Body of pancreas (tissue), 4 donors: ENCODE data around the gene SERPINA9. TPM values are rescaled to one million over a fixed set of nuclear protein-coding genes. Genes with fewer than 3 reads are reported as not detected.

Experiments used
- ATAC-seq: fragments of 150-250 bp; one replicate; pipeline ENCODE4 v1.9.1; 2016
- DNase-seq, 4 donors: peaks; one replicate each; pipeline ENCODE4 v3.0.0-alpha.2; 2019
- H3K27ac ChIP-seq, 4 donors: fragments of 200-600 bp; sonication (generic); 1 replicate in 3 of 4; 2 replicates in 1 of 4; pipeline versions ENCODE4 v1.5.1 to v1.6.1; 2016 to 2019; ENCODE audit warnings: mild to moderate bottlenecking in 1 of 4, mixed read lengths in 1 of 4, moderate library complexity in 1 of 4
- H3K27me3 ChIP-seq, 2 donors: fragments of 200-600 bp; sonication (generic); one replicate each; pipeline ENCODE4 v1.6.0; 2016; ENCODE audit warnings: mild to moderate bottlenecking in 1 of 2
- H3K36me3 ChIP-seq, 2 donors: fragments of 200-600 bp; sonication (generic); replicated peaks in 1 of 2; 2 replicates each; pipeline ENCODE4 v1.5.1; 2016; ENCODE audit warnings: low read depth in 2 of 2; ENCODE audit not compliant: insufficient read depth in 1 of 2
- H3K4me1 ChIP-seq: fragments of 200-600 bp; sonication (generic); one replicate; pipeline ENCODE4 v1.6.0; 2016
- H3K4me3 ChIP-seq, 2 donors: fragments of 200-600 bp; sonication (generic); 1 replicate in 1 of 2; 2 replicates in 1 of 2; pipeline ENCODE4 v1.5.1; 2016 to 2019
- H3K9me3 ChIP-seq, 3 donors: fragments of 200-600 bp; sonication (generic); 1 replicate in 2 of 3; 2 replicates in 1 of 3; pipeline ENCODE4 v1.5.1; 2016
- CTCF ChIP-seq, 7 experiments: fragments of 450-650 bp in 4 of 7; fragments of 200-600 bp in 3 of 7; sonication (generic) in 3 of 7; IDR thresholded peaks; one replicate each; pipeline ENCODE4 v1.5.1; 2016 to 2019; ENCODE audit warnings: antibody characterized with exemption in 7 of 7
- POLR2A ChIP-seq, 3 donors: fragments of 450-650 bp; IDR thresholded peaks; one replicate each; pipeline ENCODE4 v1.6.1; 2016; ENCODE audit warnings: antibody characterized with exemption in 3 of 3, mild to moderate bottlenecking in 2 of 3
- WGBS, 2 donors: methylation state at CpG; one replicate each; pipeline ENCODE4 v1.1.5; 2017; 5-methylcytosine and 5-hydroxymethylcytosine counted together
- intact Hi-C: fragments of 100-400 bp; cut with DNase I; formaldehyde crosslinking; loops from one replicate; pipeline ENCODE4 v1.15.1; 2023
- total RNA-seq, 2 donors: library from RNA; depleted of rRNA; stranded (reverse); fragments of >200 nt; gene quantifications; one replicate each; pipeline ENCODE4 v1.1.0, GENCODE V29; 2016

SERPINA9 gene
- total RNA-seq, 2 donors from 2014 or later, result not detected

GRCh38 chr14:94521375-94522114 is 45.5 kb upstream of the SERPINA9 start:
- 53 to 58% methylated on average over 4 to 5 of the region's 5 CpGs for WGBS, 2 donors
- Histone ChIP-seq H3K27ac (no peak overlapping the region), H3K9me3 (peaks cover 0 to under 1% (median 0%) of the 10 kb centered on the region in 3 donors), H3K27me3 (no peaks in the 10 kb centered on the region), H3K4me3 (no peak overlapping the region), H3K4me1 (no peaks in the 10 kb centered on the region), H3K36me3 (no peaks in the 10 kb centered on the region)
- DNase-seq, result no peak
- TF ChIP-seq POLR2A (IDR thresholded peaks at IDR 0.05) (no peak), CTCF (IDR thresholded peaks at IDR 0.05) (no peak)
- intact Hi-C loops, result no loop called here
- ATAC-seq, result no peak

DNA sequence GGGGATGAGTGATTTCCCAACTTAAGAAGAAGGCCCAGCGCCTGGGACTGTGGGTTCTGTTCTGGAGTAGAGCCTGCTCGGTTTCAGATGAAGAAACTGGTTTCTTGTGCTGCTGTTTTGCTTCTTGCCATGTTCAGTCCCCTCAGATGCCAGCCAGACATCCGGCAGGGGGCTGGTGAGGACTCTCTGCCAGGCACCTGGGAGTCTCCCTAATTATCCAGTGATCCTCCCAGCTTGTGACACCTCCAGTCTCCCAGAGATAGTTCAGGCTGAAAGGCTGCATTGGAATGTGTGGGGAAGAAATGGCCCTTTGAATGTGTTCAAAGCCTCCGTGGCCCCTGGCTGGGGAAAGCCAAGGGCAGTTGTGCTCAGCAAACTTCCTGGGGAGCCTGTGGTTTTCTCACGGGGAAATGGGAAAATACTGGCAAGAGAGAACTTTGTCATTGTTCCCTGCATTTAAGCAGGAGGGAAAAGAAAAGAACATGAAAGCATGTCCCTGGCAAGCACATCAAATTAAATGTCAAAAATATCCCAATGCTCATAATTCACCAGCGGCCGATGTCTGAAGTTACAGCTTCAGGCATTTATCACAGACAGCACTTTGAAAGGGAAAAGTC is 41.8 kb upstream of the SERPINA9 start:
- ATAC-seq (no peak), DNase-seq (no peak)
- H3K4me3 ChIP-seq, result no peak overlapping the region
- H3K4me1 ChIP-seq, result no peaks in the 10 kb centered on the region
- no peaks in the 10 kb centered on the region for H3K9me3 ChIP-seq
- intact Hi-C loops, result no loop called here
- WGBS, 2 donors, result 38 to 50% methylated on average over 7 of the region's 7 CpGs
- H3K27me3 ChIP-seq, result no peaks in the 10 kb centered on the region
- no peaks in the 10 kb centered on the region for H3K36me3 ChIP-seq
- no peak overlapping the region for H3K27ac ChIP-seq
- no peak for TF ChIP-seq POLR2A (IDR thresholded peaks at IDR 0.05)
- no peak for TF ChIP-seq CTCF (IDR thresholded peaks at IDR 0.05)

GRCh38 chr14:94517248-94517640 is 41.2 kb upstream of the SERPINA9 start:
- no peak overlapping the region for H3K27ac ChIP-seq
- no peak for DNase-seq

DNA sequence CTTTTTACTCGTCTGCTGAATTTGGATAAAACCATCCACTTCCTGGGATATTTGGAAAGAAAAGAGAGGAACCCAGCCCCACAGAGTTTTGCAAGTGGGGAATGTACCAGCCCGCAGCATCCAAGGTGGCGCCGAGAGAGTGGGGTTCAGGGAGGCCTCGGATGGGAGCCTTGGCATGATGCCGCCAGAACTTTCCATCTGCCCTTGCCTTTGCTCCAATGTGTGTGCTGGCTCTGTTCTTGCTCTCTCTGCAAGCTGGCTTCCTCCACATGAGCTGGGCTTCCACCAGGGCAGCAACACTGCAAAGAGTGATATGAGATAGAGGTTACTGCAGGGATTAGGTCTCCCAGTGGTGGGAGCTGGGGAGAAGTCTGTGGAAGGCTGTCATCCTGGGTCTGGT is 39.9 kb upstream of the SERPINA9 start:
- H3K27me3 ChIP-seq, result no peaks in the 10 kb centered on the region
- no peak overlapping the region for H3K4me3 ChIP-seq
- intact Hi-C loops, result no loop called here
- H3K27ac ChIP-seq, result no peak overlapping the region
- H3K36me3 ChIP-seq, result no peaks in the 10 kb centered on the region
- H3K9me3 ChIP-seq, result no peaks in the 10 kb centered on the region
- H3K4me1 ChIP-seq, result no peaks in the 10 kb centered on the region
- ATAC-seq, result no peak
- 64 to 75% methylated on average over 2 to 6 of the region's 6 CpGs for WGBS, 2 donors
- DNase-seq, result no peak
- TF ChIP-seq POLR2A (IDR thresholded peaks at IDR 0.05) (no peak), CTCF (IDR thresholded peaks at IDR 0.05) (no peak)

More at GRCh38 chr14:94517248-94517640, 41.2 kb upstream of the SERPINA9 start:
- 72 to 73% methylated on average over 10 of the region's 10 CpGs for WGBS, 2 donors
- Histone ChIP-seq H3K4me1 (no peaks in the 10 kb centered on the region), H3K27me3 (no peaks in the 10 kb centered on the region), H3K9me3 (no peaks in the 10 kb centered on the region), H3K4me3 (no peak overlapping the region), H3K36me3 (no peaks in the 10 kb centered on the region)
- intact Hi-C loops, result no loop called here
- no peak for ATAC-seq
- TF ChIP-seq POLR2A (IDR thresholded peaks at IDR 0.05) (no peak), CTCF (IDR thresholded peaks at IDR 0.05) (no peak)
